Measurements from ENCODE around the gene NDRG3.
"Not testable (repeated sequence)": the region's sequence is repeated elsewhere in the genome, so short reads cannot be mapped to it uniquely, and the experiment has no call there.

The NDRG3 gene

GRCh38 chr20:36758276-36758675 is 12.4 kb upstream of the NDRG3 start:
- no peak for DNase-seq

- no peak for DNase-seq
These were observed 10.6 kb upstream of the NDRG3 start for GRCh38 chr20:36756496-36756895.

- peak; percentile 48 for DNase-seq
These were observed 8.8 kb upstream of the NDRG3 start for GRCh38 chr20:36754656-36755222.

GRCh38 chr20:36752582-36752981 is 6.7 kb upstream of the NDRG3 start:
- no peak for DNase-seq

GRCh38 chr20:36745234-36745926 is 510 bp downstream of the NDRG3 start:
- peak; percentile 75 for DNase-seq

GRCh38 chr20:36744764-36745191 is 1.1 kb downstream of the NDRG3 start:
- peak; percentile 40 for DNase-seq

- DNase-seq: no peak
These were observed 1.6 kb downstream of the NDRG3 start for GRCh38 chr20:36744243-36744642.

GRCh38 chr20:36742558-36742957 is 3.3 kb downstream of the NDRG3 start:
- DNase-seq: no peak

- no peak for DNase-seq
These were observed 4.8 kb downstream of the NDRG3 start for GRCh38 chr20:36741072-36741471.

- no peak for DNase-seq
These were observed 8.7 kb downstream of the NDRG3 start for GRCh38 chr20:36737183-36737499.

- no peak for DNase-seq
These were observed 9.3 kb downstream of the NDRG3 start for GRCh38 chr20:36736451-36737182.

GRCh38 chr20:36732456-36732855 is 13.4 kb downstream of the NDRG3 start:
- no peak for DNase-seq

- DNase-seq: no peak
These were observed 16.9 kb downstream of the NDRG3 start for GRCh38 chr20:36728986-36729385.

GRCh38 chr20:36726168-36726567 is 19.7 kb downstream of the NDRG3 start:
- no peak for DNase-seq

GRCh38 chr20:36720510-36720909 is 25.4 kb downstream of the NDRG3 start:
- no peak for DNase-seq

- no peak for DNase-seq
These were observed 28.2 kb downstream of the NDRG3 start for GRCh38 chr20:36717657-36718056.

- no peak for DNase-seq
These were observed 28.9 kb downstream of the NDRG3 start for GRCh38 chr20:36717021-36717420.

GRCh38 chr20:36712775-36713174 is 33.1 kb downstream of the NDRG3 start:
- no peak for DNase-seq

GRCh38 chr20:36709126-36709525 is 36.8 kb downstream of the NDRG3 start:
- DNase-seq: no peak

GRCh38 chr20:36703530-36703929 is 42.4 kb downstream of the NDRG3 start:
- DNase-seq: no peak

GRCh38 chr20:36700438-36700837 is 45.5 kb downstream of the NDRG3 start:
- no peak for DNase-seq

- not testable (repeated sequence) for DNase-seq
These were observed 50.4 kb downstream of the NDRG3 start for GRCh38 chr20:36695467-36695866.

GRCh38 chr20:36688630-36689029 is 57.3 kb downstream of the NDRG3 start:
- no peak for DNase-seq

GRCh38 chr20:36687850-36688249 is 58.0 kb downstream of the NDRG3 start:
- no peak for DNase-seq
